ENCODE results near the gene SMAP1. TPM values are rescaled to one million over a fixed set of nuclear protein-coding genes. Genes with fewer than 3 reads are reported as not detected.

SMAP1 gene
- 23.2 and 23.7 TPM in 2 replicates for total RNA-seq (2021)
- percentile 70 among the genes with signal in this experiment for Bru-seq, nascent RNA
- BruChase-seq, experiment 1, labeled RNA remaining after a 2-hour chase, result percentile 61 among the genes with signal in this experiment
- percentile 60 among the genes with signal in this experiment for BruChase-seq, experiment 2, labeled RNA remaining after a 6-hour chase
- long read RNA-seq, transcript SMAP1-203 (11 exons, 3,333 nt), result minor isoform, 5 of 36 reads
- long read RNA-seq, transcript SMAP1-201 (10 exons, 2,403 nt), result major isoform, 25 of 36 reads
- long read RNA-seq, partial matches to known transcripts, result 4 of 36 reads
- long read RNA-seq, other reads (novel, unspliced or antisense), result 2 of 36 reads

DNA sequence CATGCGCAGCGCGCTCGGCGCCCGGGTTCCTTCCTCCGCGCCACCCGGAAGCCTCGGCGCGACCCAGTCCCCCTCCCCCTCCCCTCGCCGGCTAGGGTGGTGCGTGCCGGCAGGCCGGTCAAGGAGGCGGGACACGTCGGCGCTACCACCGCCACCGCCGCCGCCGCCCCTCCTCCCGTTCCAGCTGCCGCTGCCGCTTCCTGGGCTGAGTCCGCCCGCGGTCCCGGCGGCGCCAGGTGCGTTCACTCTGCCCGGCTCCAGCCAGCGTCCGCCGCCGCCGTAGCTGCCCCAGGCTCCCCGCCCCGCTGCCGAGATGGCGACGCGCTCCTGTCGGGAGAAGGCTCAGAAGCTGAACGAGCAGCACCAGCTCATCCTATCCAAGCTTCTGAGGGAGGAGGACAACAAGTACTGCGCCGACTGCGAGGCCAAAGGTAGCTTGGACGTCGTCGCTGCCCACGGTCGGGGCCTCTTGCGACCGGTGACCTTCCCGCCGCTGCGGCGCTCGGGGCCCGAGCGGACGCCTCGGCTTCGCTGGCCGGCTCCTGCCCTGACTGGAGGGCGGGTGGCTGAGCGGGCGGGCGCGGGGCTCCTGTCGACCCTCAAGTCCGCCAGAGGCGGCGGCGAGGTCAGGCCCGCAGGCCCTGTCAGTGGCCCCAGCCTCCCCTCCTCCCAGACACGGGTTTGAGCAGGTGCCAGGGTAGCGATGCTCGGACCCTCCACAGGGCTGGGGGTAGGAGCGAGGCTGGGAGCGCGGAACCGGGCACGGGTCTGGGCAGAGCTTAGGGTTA lies at the start of gene SMAP1:
TSS of gene SMAP1 (plus strand) at position 173 of the 788 bp plus-strand sequence. CDS start at position 314, 141 bp downstream.
- peak; percentile 93 for DNase-seq (ENCODE audit: low spot score)
- no TSS peak for BruUV-seq (replicated peaks)
- CTCF ChIA-PET, result interaction anchor here (1.3 kb wide), 1 partner anchor 19 kb away, joined by 3 read pairs; no protein-coding TSS in a partner anchor
- peak within 1 kb of the TSS; percentile 88 for H3K4me3 ChIP-seq (ENCODE audit: low read depth, low read length, poor library complexity, severe bottlenecking)
- intact Hi-C loops (cut with micrococcal nuclease; ENCODE audit: unreplicated experiment), result loop anchor here (5.0 kb wide), 1 partner anchor 809 kb away; no protein-coding TSS in a partner anchor
- H3K27ac ChIP-seq (ENCODE audit: low read depth, low read length, poor library complexity, severe bottlenecking), result peak within 1 kb of the TSS; percentile 59
- no peaks in the 10 kb centered on the region for H3K9me3 ChIP-seq (ENCODE audit: low read depth, low read length, poor library complexity, severe bottlenecking)
- TF ChIP-seq, protein P1, sequence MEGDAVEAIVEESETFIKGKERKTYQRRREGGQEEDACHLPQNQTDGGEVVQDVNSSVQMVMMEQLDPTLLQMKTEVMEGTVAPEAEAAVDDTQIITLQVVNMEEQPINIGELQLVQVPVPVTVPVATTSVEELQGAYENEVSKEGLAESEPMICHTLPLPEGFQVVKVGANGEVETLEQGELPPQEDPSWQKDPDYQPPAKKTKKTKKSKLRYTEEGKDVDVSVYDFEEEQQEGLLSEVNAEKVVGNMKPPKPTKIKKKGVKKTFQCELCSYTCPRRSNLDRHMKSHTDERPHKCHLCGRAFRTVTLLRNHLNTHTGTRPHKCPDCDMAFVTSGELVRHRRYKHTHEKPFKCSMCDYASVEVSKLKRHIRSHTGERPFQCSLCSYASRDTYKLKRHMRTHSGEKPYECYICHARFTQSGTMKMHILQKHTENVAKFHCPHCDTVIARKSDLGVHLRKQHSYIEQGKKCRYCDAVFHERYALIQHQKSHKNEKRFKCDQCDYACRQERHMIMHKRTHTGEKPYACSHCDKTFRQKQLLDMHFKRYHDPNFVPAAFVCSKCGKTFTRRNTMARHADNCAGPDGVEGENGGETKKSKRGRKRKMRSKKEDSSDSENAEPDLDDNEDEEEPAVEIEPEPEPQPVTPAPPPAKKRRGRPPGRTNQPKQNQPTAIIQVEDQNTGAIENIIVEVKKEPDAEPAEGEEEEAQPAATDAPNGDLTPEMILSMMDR (conservative IDR thresholded peaks at IDR 0.05; ENCODE audit: low read depth, low read length), result no peak
- no peak for TF ChIP-seq EZH2 (IDR thresholded peaks at IDR 0.05; ENCODE audit: borderline replicate concordance, low read depth, low read length, poor library complexity, severe bottlenecking)
- no peaks in the 10 kb centered on the region for H3K4me1 ChIP-seq (ENCODE audit: insufficient read depth, low read length, poor library complexity, severe bottlenecking)
- POLR2A ChIA-PET (ENCODE audit: low non-redundant PET), result no interaction called here
- no peaks in the 10 kb centered on the region for H3K27me3 ChIP-seq (replicated peaks; ENCODE audit: insufficient read depth, low read depth, low read length, poor library complexity)
- H3K36me3 ChIP-seq (ENCODE audit: insufficient read depth, low read length, poor library complexity, severe bottlenecking), result no peaks in the 10 kb centered on the region

DNA sequence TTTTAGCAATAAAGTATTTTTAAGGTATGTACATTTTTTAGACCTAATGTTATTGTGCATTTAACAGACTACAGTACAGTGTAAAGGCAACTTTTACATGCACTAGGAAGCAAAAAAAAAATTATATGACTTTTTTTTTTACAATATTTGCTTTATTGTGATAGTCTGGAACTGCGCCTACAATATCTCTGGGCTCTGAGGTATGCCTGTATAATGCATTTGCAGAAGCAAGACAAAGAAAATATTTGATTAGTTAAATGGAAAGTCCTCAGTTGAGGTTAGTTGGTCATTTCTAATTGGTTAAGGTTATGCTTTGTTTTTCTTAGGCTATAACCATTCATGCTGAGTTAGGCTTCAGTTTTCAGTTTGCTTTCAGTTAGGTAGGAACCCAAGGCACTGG lies 46.9 kb upstream of the SMAP1 start:
- intact Hi-C loops (cut with micrococcal nuclease; ENCODE audit: unreplicated experiment), result no loop called here
- BruUV-seq (replicated peaks), result no TSS peak

DNA sequence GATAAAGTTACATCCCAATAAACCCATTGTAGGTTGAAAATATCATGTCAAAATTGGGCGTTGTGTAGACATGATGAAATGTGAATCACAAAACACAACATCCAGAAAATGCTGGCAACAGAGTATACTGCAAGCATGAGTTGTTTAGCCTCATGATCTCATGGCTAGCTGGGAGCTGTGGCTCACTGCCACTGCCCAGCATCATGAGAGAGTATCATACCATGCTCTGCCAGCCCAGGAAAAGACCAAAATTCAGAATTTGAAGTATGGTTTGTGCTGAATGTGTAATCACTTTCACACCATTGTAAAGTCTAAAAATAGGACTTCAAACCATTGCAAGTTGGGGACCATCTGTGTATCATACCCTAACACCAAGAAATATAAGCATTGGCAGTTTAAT lies 45.2 kb upstream of the SMAP1 start:
- intact Hi-C loops (cut with micrococcal nuclease; ENCODE audit: unreplicated experiment), result no loop called here
- BruUV-seq (replicated peaks), result no TSS peak
- ChIA-PET CTCF (no interaction called here), POLR2A (ENCODE audit: low non-redundant PET) (no interaction called here)
- TF ChIP-seq, protein P1 (conservative IDR thresholded peaks at IDR 0.05; ENCODE audit: low read depth, low read length), result no peak
- no peak for TF ChIP-seq EZH2 (IDR thresholded peaks at IDR 0.05; ENCODE audit: borderline replicate concordance, low read depth, low read length, poor library complexity, severe bottlenecking)
- Histone ChIP-seq H3K27ac (ENCODE audit: low read depth, low read length, poor library complexity, severe bottlenecking) (no peak overlapping the region), H3K36me3 (ENCODE audit: insufficient read depth, low read length, poor library complexity, severe bottlenecking) (no peaks in the 10 kb centered on the region), H3K4me1 (ENCODE audit: insufficient read depth, low read length, poor library complexity, severe bottlenecking) (no peaks in the 10 kb centered on the region), H3K9me3 (ENCODE audit: low read depth, low read length, poor library complexity, severe bottlenecking) (no peaks in the 10 kb centered on the region), H3K4me3 (ENCODE audit: low read depth, low read length, poor library complexity, severe bottlenecking) (no peak overlapping the region), H3K27me3 (replicated peaks; ENCODE audit: insufficient read depth, low read depth, low read length, poor library complexity) (no peaks in the 10 kb centered on the region)
- DNase-seq (ENCODE audit: low spot score), result no peak

More for the DNA sequence above, 46.9 kb upstream of the SMAP1 start:
- Histone ChIP-seq H3K27me3 (replicated peaks; ENCODE audit: insufficient read depth, low read depth, low read length, poor library complexity) (no peaks in the 10 kb centered on the region), H3K27ac (ENCODE audit: low read depth, low read length, poor library complexity, severe bottlenecking) (no peak overlapping the region), H3K4me1 (ENCODE audit: insufficient read depth, low read length, poor library complexity, severe bottlenecking) (no peaks in the 10 kb centered on the region), H3K4me3 (ENCODE audit: low read depth, low read length, poor library complexity, severe bottlenecking) (no peak overlapping the region), H3K36me3 (ENCODE audit: insufficient read depth, low read length, poor library complexity, severe bottlenecking) (no peaks in the 10 kb centered on the region), H3K9me3 (ENCODE audit: low read depth, low read length, poor library complexity, severe bottlenecking) (no peaks in the 10 kb centered on the region)
- TF ChIP-seq, protein P1 (conservative IDR thresholded peaks at IDR 0.05; ENCODE audit: low read depth, low read length), result no peak
- TF ChIP-seq EZH2 (IDR thresholded peaks at IDR 0.05; ENCODE audit: borderline replicate concordance, low read depth, low read length, poor library complexity, severe bottlenecking), result no peak
- ChIA-PET CTCF (no interaction called here), POLR2A (ENCODE audit: low non-redundant PET) (no interaction called here)
- DNase-seq (ENCODE audit: low spot score), result no peak

Measured in A673 (cell line).